K562 (cell line): ENCODE measurements around the gene ABHD8. TPM values are rescaled to one million over a fixed set of nuclear protein-coding genes. Genes with fewer than 3 reads are reported as not detected.
A peak's percentile ranks its signal among the peaks of the same experiment; 100 is the strongest.

Experiments used
- ATAC-seq: fragments of 200-7000 bp; cut with Tn5 transposase; 3 replicates; pipeline ENCODE4 v1.9.1; 2020; ENCODE audit warnings: moderate library complexity
- BruUV-seq: library from RNA; stranded (reverse); fragments of 400-500 nt; replicated peaks from 2 replicates; lab custom pipeline; 2021; lab: Mats Ljungman, UMichigan
- CTCF ChIA-PET: fragments of 300-600 bp; formaldehyde crosslinking; extraction: SDS; loops from one replicate; lab custom pipeline; 2021; ENCODE audit warnings: low intra/inter-chr PET ratio; lab: Yijun Ruan, JAX
- POLR2A ChIA-PET: fragments of 300-600, 350-650 bp; sonication (Branson Sonifier 250); formaldehyde crosslinking; extraction: SDS; loops from one replicate; lab custom pipeline; 2021; ENCODE audit warnings: antibody characterized with exemption, inconsistent platforms; lab: Yijun Ruan, JAX
- DNase-seq, 4 experiments: peaks; one replicate each; pipeline versions ENCODE4 v3.0.0 to v3.0.0-alpha.2; 2011 to 2018; ENCODE audit warnings: low spot score in 3 of 4, mixed read lengths in 3 of 4; ENCODE audit errors: extremely low read depth in 1 of 4
- FAIRE-seq: peaks from 2 replicates; lab custom pipeline; 2011; peaks lifted over from hg19 to GRCh38; lab: Jason Lieb, UNC
- H2AFZ ChIP-seq: 2 replicates; pipeline ENCODE4 v1.6.0; 2011; ENCODE audit warnings: low read depth, low read length, control low read depth, inconsistent platforms
- H3K27ac ChIP-seq: fragments of 200-600 bp; 3 replicates; pipeline ENCODE4 v1.8.0; 2011; ENCODE audit warnings: low read depth, mild to moderate bottlenecking, control low read depth, inconsistent platforms, low read length, moderate library complexity, mixed read lengths; ENCODE audit errors: extremely low read depth
- H3K27me3 ChIP-seq, 2 experiments: fragments of 300-600 bp in 1 of 2; 2 replicates in 1 of 2; 3 replicates in 1 of 2; pipeline versions ENCODE4 v1.6.0 to v1.8.0; 2011; ENCODE audit warnings: inconsistent platforms in 2 of 2, low read length in 2 of 2, mild to moderate bottlenecking in 1 of 2, mixed read lengths in 1 of 2, moderate library complexity in 1 of 2; ENCODE audit not compliant: control insufficient read depth in 2 of 2, insufficient read depth in 2 of 2
- H3K36me3 ChIP-seq: fragments of 300-600 bp; 3 replicates; pipeline ENCODE4 v1.8.0; 2011; ENCODE audit warnings: mild to moderate bottlenecking, low read length, inconsistent platforms; ENCODE audit not compliant: control insufficient read depth, insufficient read depth
- H3K4me1 ChIP-seq, 2 experiments: fragments of 200-600 bp in 1 of 2; replicated peaks in 1 of 2; 2 replicates in 1 of 2; 3 replicates in 1 of 2; pipeline versions ENCODE4 v1.5.1 to v1.8.0; 2011; ENCODE audit warnings: inconsistent platforms in 2 of 2, low read length in 2 of 2, mild to moderate bottlenecking in 1 of 2, mixed read lengths in 1 of 2, moderate library complexity in 1 of 2; ENCODE audit not compliant: control insufficient read depth in 2 of 2, insufficient read depth in 2 of 2
- H3K4me2 ChIP-seq: 2 replicates; pipeline ENCODE4 v1.6.1; 2011; ENCODE audit warnings: low read length, control low read depth, inconsistent platforms, mixed read lengths; ENCODE audit not compliant: insufficient read depth
- H3K4me3 ChIP-seq: fragments of 200-600 bp; sonication (generic), shearing (Covaris generic); 2 replicates; pipeline ENCODE4 v1.5.1; 2016; ENCODE audit warnings: control low read depth, inconsistent platforms
- H3K79me2 ChIP-seq: fragments of 200-600 bp; 3 replicates; pipeline ENCODE4 v1.8.0; 2011; ENCODE audit warnings: low read length, inconsistent platforms; ENCODE audit not compliant: control insufficient read depth, insufficient read depth
- H3K9ac ChIP-seq, 2 experiments: 2 replicates each; pipeline versions ENCODE4 v1.6.0 to v1.6.1; 2011; ENCODE audit warnings: low read depth in 2 of 2, low read length in 2 of 2, control low read depth in 1 of 2, inconsistent platforms in 1 of 2, mild to moderate bottlenecking in 1 of 2, mixed read lengths in 1 of 2; ENCODE audit not compliant: insufficient read depth in 1 of 2
- H3K9me1 ChIP-seq: one replicate; pipeline ENCODE4 v1.6.0; 2011; ENCODE audit warnings: inconsistent platforms, mild to moderate bottlenecking, low read length, moderate library complexity; ENCODE audit not compliant: control insufficient read depth, insufficient read depth
- H3K9me3 ChIP-seq: replicated peaks from 2 replicates; pipeline ENCODE4 v1.5.1; 2011; ENCODE audit warnings: low read depth, low read length, inconsistent platforms; ENCODE audit not compliant: control insufficient read depth, insufficient read depth
- H4K20me1 ChIP-seq: replicated peaks from 2 replicates; pipeline ENCODE4 v1.6.1; 2011; ENCODE audit warnings: low read length, inconsistent platforms, mixed read lengths; ENCODE audit not compliant: control insufficient read depth, insufficient read depth
- GATAD2B ChIP-seq: fragments of 450-650 bp; IDR thresholded peaks from 2 replicates; pipeline ENCODE4 v1.6.1; 2017; ENCODE audit warnings: mild to moderate bottlenecking, borderline replicate concordance
- HNRNPK ChIP-seq: fragments of 200-400 bp; formaldehyde crosslinking; IDR thresholded peaks from one replicate; pipeline ENCODE4 v1.6.1; 2018; ENCODE audit warnings: mild to moderate bottlenecking, low read depth, low read length; ENCODE audit not compliant: poor library complexity, severe bottlenecking
- JUNB ChIP-seq: fragments of 450-650 bp; formaldehyde crosslinking; conservative IDR thresholded peaks from 2 replicates; pipeline ENCODE4 v1.4.0; 2020; ENCODE audit warnings: mild to moderate bottlenecking
- RBBP5 ChIP-seq: fragments of 200-600 bp; sonication (generic); IDR thresholded peaks from 2 replicates; pipeline ENCODE4 v1.6.1; 2012; ENCODE audit warnings: borderline replicate concordance, mild to moderate bottlenecking, low read length, control low read depth, inconsistent platforms; ENCODE audit not compliant: insufficient read depth, poor library complexity, severe bottlenecking
- TRIM24 ChIP-seq, 2 experiments: fragments of 450-650 bp; IDR thresholded peaks; 2 replicates each; pipeline ENCODE4 v1.6.1; 2016
- ZBTB43 ChIP-seq: sonication (generic); formaldehyde crosslinking; IDR thresholded peaks from 2 replicates; pipeline ENCODE4 v1.8.0; 2023; ENCODE audit warnings: mild to moderate bottlenecking, missing genetic modification reagents
- ZNF134 ChIP-seq: fragments of 250-450 bp; sonication (Bioruptor Pico); conservative IDR thresholded peaks from 2 replicates; pipeline ENCODE4 v1.4.0; 2020
- ZNF512 ChIP-seq: IDR thresholded peaks from 2 replicates; pipeline ENCODE4 v1.6.1; 2016; ENCODE audit warnings: missing genetic modification characterization, missing compliant biosample characterization
- WGBS: fragments of 100-300 bp; shearing (Covaris generic); methylation state at CpG from one replicate; pipeline ENCODE4 v1.1.6; 2016; ENCODE audit warnings: low coverage, mixed read lengths; ENCODE audit not compliant: insufficient coverage; ENCODE audit errors: missing lambda C conversion rate; 5-methylcytosine and 5-hydroxymethylcytosine counted together
- in situ Hi-C: fragments of 300-500 bp; cut with MboI; formaldehyde crosslinking; loops from 4 replicates; pipeline ENCODE4 v1.15.0; 2018; ENCODE audit warnings: inconsistent platforms, mixed read lengths
- intact Hi-C: fragments of 100-400 bp; cut with micrococcal nuclease; formaldehyde crosslinking; loops from 2 replicates; pipeline ENCODE4 v1.14.2; 2022
- polyA plus RNA-seq, 8 experiments: library from polyadenylated mRNA; depleted of rRNA in 4 of 8; stranded (reverse) in 5 of 8; unstranded in 3 of 8; fragments of >200 nt; fragmentation: Nextera tagmentation in 2 of 8; fragmentation: Illumina TruSeq in 1 of 8; extraction: Ambion mirVana in 2 of 8; extraction: Trizol in 1 of 8; gene quantifications; 2 replicates each; pipeline versions ENCODE4 v1.2.1 to v1.2.3, GENCODE V29; 2011 to 2014; ENCODE audit warnings: inconsistent platforms in 1 of 8, missing spikeins in 1 of 8
- total RNA-seq, 7 experiments: library from RNA; depleted of rRNA in 6 of 7; stranded (reverse); fragments of >200 nt in 6 of 7; fragmentation: Illumina TruSeq in 2 of 7; extraction: Trizol in 2 of 7; gene quantifications; 2 replicates each; pipeline versions ENCODE4 v1.2.1 to v1.2.3, GENCODE V29; 2011 to 2021; ENCODE audit warnings: low replicate concordance in 1 of 7

Gene ABHD8
- total and polyA plus RNA-seq, 9 of the 15 experiments (the other 6 are each of a cell fraction or from before 2014, with no cell fraction given): 0.04 to 6.6 (median 2.0) TPM; not detected in 1

- whole genome bisulfite sequencing: 69% methylated on average over 7 of the region's 7 CpGs
- no peak for ATAC-seq
- no peaks in the 10 kb centered on the region for H4K20me1 ChIP-seq
- TF ChIP-seq RBBP5 (no peak), HNRNPK (no peak), ZNF512 (tag) (0 out of 2 replicates have a peak, but pooled peaks have one; percentile 13), ZBTB43 (no peak), ZNF134 (CRISPR knock-in tag) (no peak), JUNB (CRISPR knock-in tag) (no peak), GATAD2B (no peak), TRIM24 (IDR thresholded peaks at IDR 0.05) (no peak)
- TF ChIP-seq, all 486 proteins: peak for 1
- ChIA-PET CTCF (no interaction called here), POLR2A (interaction anchor here (0.9 to 2.7 kb wide), 7 partner anchors 8 to 39 kb away, joined by 3 to 12 read pairs (median 5); partner anchors contain the start of gene ANKLE1)
- Histone ChIP-seq H3K27me3 (no peaks in the 10 kb centered on the region), H3K9ac (no peak overlapping the region; a peak in 1 of 4 replicates), H3K4me1 (peaks cover 3 to 23% of the 10 kb centered on the region in 2 experiments; a peak in 3 of 5 replicates), H3K4me3 (no peak overlapping the region), H3K9me3 (no peaks in the 10 kb centered on the region), H3K27ac (no peak overlapping the region), H3K79me2 (peaks cover 19% of the 10 kb centered on the region), H3K9me1 (no peaks in the 10 kb centered on the region), H3K4me2 (no peak overlapping the region), H2AFZ (peak overlapping the region; percentile 73), H3K36me3 (peaks cover 16% of the 10 kb centered on the region; the same call in 2 of the 3 replicates)
- DNase-seq (no peak), FAIRE-seq (no peak)
- in situ Hi-C loops (no loop called here), intact Hi-C loops (loop anchor here (5.0 kb wide), 1 partner anchor 39 kb away; the partner anchor contains the start of gene OCEL1)
- BruUV-seq: no TSS peak
These were observed 37.2 kb downstream of the ABHD8 start for GRCh38 chr19:17266026-17266425.
